GM21528 (cell line): ENCODE results near the gene TNFRSF9.
"Not testable (repeated sequence)": the region's sequence is repeated elsewhere in the genome, so short reads cannot be mapped to it uniquely, and the experiment has no call there.

Source experiments
- ATAC-seq: cut with Tn5 transposase; IDR thresholded peaks from one replicate; pipeline ENCODE4 v1.9.1; 2021; ENCODE audit warnings: mild to moderate bottlenecking, moderate library complexity; ENCODE audit not compliant: unreplicated experiment, low FRiP score

The TNFRSF9 gene

DNA sequence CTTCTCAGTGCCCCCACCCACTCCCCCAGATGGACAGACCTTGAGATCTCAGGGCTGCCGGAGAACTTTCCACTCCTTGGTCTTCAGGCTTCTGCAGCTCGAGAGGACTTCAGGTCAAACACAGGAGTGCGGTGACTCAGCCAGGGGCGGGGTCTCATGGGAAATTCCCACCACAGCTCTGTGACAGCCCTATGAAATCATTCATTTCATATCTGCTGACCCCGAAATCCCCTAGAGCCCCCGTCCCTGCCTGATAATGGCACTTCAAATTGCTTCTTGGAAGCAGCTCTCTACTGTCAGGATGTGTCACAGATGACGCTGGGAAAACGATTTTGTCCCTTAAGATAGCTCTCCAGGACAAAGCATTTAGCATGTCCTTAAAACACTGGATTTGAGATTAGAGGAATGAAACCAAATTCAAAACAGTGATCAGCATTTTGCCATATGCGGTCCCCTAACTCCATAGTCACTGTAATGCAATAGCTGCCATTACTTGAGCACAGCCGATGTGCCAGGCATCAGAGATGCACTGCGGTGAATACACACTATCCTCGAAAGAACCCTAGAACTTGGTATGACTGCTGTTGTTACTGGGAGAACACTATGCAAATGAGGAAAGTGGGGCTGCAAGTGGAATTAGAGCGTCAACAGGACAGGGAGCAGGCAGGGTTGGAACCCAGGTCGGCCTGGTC is at the start of gene TNFRSF9:
TSS of gene TNFRSF9 (minus strand) at position 95 of the 692 bp plus-strand sequence. CDS start 845 bp downstream, outside the sequence.
- ATAC-seq: no peak

DNA sequence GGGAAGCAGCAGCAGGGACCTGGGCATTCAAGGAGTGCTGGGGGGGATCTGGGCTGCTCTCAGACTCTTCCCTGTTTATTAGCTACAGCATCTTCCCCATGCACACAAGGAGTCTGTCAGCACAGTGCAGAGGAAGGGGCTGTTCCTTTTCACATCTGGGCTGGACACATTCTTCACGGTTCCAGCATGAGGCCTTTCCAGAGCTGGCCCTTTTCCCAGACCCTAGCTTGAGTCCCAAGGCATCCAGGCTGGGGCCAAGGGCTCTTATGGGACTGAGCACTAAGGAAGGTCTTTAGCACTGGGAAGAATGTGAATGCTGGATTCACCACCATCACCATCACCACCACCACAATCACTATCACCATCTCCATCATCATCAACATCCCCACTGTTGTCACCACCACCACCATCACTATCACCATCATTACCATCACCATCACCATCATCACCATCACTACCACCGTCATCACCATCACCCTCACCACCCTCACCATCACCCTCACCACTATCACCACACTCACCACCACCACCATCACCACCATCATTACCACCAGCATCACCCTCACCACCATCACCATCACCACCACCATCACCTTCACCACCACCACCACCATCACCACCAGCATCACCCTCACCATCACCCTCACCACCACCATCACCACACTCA is 49.3 kb upstream of the TNFRSF9 start:
- ATAC-seq: no peak

DNA sequence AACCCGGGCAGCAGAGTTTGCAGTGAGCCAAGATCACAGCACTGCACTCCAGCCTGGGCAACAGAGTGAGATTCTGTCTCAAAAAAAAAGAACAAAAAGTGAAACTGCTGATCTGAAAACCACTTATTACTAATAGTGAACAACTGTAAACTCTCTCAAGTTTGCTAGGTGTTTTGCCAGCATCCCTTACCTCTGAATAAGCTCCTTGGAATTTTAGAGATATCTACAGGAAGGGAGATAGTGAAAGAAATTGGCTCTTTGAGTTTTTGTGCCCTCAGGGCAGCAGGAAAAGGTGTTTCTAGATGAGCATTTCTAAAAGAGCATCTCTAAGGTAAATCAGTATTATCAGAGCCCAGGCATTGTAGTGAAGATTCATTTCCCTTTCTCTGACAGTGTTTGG is 47.9 kb upstream of the TNFRSF9 start:
- no peak for ATAC-seq

DNA sequence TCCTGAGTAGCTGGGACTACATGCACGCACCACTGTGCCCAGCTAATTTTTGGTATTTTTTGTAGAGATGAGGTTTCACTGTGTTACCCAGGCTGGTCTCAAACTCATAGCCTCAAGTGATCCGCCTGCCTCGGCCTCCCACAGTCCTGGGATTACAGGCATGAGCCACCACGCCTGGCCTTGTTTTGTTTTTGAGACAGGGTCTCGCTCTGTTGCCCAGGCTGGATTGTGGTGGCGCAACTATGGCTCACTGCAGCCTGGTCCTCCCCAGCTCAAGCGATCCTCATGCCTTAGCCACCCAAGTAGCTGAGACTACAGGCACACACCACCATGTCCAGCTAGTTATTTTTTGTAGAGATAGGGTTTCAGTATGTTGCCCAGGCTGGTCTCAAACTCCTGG is 46.9 kb upstream of the TNFRSF9 start:
- ATAC-seq: no peak

DNA sequence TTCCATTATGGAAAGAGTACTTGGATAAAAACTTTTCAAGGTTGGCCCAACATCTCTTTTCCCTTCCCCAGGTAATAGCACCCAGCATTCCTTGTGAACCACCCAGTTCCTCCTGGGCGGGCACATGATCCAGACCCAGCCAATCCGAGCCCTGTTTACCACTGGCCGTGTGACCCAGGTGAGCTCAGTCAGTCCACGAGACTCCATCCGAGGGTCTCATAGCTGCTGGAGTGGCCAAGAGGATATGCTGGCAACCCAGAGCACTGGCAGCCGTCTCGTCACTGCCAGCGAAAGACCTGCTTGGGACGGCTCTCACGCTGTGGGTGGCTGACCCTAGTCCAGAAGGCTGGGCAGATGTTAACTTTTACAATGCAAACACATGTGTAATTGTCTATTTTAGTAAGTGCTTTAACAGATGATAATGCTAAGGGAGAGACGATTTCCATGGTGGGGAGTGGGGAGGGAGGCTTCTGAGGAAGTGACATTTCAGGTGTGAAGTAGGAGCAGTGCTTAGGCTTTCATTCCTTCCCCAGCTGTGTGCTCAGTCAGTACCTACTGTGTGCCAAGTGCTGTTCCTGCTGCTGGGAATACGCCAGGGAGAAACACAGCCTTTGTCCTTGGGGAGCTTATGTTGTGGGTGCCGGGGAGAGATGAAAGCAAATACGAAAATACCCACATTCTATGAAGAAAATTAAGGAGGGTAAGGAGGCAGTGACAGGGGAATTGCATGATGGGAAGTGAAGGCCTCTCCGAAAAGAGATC is 45.4 kb upstream of the TNFRSF9 start:
- ATAC-seq: no peak

DNA sequence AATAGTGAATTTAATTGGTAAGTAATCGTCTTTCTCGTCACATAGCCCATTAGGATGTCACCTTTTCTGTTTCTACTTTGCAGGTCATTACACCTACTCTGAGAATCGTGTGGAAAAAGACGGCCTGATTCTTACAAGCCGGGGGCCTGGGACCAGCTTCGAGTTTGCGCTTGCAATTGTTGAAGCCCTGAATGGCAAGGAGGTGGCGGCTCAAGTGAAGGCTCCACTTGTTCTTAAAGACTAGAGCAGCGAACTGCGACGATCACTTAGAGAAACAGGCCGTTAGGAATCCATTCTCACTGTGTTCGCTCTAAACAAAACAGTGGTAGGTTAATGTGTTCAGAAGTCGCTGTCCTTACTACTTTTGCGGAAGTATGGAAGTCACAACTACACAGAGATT is 44.2 kb upstream of the TNFRSF9 start:
- no peak for ATAC-seq

DNA sequence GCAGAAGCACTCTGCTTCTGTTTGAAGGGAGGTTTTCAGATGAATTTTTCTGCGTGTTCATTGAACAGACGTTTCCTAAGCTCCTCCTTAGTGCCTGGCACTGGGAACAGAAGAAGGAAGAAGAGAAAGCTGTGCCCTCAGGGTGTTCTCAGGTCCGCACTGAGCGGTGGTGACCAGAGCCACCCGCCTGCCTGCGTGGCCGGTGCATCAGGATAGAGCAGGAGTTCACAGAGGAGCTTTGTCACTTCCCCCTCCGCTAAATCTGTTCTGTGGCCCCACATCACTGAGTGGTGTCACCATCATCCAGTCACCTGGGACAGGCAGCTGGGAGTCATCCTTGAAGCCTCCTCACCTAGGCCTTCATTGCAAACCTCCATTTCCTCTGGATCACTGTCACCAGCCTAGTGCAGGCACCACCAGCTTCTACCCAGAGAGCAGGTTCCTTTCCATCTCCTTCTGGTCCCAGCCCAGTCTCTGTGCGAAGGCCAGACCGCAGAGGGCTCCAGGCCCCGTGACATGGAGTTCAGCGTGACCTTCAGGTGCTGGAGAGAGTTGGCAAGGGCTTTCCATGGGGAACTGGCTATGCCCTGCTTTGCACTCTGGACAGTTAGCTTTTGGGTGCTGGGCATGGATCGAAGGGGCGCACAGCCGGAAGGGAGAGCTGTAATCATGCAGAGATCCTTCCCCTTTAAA is 42.6 kb upstream of the TNFRSF9 start:
- no peak for ATAC-seq

DNA sequence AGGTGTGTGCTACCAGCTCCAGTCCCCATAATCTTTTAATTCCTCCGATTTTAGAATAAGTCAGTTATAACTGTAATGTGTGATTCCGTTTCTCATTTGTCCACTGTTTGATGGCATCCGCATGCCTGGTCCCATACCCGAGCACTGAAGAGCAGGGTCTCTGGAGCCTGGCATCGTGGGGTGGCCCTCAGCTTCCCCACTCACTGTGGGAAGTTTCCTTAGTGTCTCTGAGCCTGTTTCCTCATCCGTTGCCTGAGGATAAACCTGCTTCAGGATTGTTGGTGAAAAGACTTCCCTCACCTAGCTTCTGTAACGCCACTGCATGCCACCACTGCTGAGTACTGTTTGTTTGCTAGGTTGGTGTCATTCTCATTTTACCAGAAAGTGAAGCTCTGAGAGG is 40.3 kb upstream of the TNFRSF9 start:
- ATAC-seq: no peak

DNA sequence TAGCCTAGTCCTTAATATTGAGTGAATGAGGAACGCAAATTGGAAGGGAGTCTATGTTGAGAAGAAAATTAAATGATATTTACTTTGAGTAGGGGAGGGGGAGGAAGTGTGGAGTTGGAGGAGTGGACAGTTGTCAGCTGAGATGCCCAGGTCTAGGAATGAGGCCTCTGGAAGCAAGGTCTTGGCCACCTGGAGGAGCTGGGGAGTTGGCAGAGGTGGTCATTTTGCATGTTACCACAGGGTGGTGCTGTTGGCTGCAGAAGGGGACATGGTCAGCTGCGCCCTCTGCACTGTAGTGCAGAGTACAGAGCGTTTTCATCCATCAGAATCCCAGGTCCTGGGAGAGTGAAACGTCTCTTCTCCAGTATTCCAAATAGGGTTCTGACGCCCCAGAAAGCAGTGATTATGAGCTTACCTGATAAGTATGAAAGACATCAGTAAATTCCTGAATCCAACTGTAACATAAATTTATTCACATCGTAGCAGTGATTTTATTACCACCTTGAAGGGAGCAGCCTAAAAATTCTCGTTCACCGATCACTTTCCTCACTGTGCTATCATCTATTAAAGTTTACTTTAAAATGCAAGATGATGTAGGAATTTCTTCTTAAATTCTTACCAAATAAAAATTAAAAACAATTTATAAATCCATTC is 34.7 kb upstream of the TNFRSF9 start:
- no peak for ATAC-seq

DNA sequence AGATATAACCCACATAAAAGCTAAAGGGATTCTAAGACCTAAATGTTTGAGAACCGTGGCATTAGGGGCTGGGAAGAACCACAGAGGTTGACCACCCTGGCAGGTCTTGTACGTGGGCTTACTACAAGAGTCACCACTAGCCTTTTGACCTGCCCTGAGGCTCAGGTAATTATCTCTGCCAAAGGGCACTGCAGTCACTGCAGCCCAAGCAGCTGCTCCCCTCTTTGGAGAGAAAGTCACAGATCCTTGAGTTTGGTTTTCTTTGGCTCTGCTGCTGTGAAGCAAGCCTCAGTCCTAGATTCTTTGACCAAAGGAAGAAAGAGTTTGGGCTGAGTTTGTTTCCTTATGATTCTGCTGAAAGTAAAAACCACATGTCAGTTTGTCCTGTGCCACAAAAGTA is 32.4 kb upstream of the TNFRSF9 start:
- ATAC-seq: no peak

DNA sequence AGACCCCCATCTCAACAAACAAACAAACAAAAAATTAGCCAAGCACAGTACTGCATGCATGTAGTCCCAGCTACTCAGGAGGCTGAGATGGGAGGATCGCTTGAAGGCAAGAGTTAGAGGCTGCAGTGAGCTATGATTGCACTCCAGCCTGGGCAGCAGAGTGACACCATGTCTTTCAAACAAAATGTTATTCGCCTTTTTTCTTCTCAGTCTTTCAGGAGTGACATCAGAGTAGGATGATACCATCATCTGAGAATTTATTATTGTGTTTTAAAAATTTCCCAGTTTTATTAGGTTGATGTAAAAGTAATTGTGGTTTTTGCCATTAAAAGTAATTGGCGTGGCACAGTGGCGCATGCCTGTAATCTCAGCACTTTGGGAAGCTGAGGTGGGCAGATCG is 31.6 kb upstream of the TNFRSF9 start:
- no peak for ATAC-seq

DNA sequence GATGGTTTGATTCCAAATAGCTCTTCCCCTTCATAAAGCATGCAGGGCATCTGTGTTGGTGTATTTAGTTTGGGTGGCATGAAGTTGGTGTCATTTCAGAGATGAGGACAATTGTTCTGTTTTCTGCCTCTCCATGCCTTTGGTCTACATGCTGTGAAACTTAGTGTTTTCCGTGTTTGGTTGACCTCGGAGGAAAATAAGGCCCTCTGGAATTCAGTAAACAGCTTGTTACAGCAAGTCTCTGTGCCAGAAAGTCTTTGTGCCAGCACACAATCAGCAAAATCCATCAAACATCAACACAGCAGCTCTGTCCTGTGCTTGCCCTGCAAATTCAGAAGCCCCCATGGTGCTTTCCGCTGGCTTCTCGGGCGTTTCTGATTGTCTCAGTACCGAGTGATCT is 30.4 kb upstream of the TNFRSF9 start:
- ATAC-seq: no peak

DNA sequence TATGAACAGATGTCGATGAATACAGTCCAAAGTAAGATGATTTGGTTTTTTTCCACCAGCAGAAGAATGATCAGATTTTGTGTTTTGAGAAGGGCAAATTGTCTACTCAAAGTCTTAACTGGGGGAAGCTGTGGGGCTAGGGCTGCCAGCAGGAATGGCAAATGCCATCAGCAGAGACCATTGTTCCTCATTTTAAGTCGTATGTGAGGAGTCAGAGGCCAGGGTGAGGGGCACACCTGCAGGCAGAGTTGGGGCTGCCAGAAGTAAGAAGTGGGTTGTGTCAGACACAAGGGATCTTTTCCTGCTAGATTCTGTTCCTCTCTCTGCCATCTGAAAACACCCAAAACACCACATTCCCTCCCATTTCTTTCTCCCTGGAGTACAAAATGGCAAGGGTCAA is 29.6 kb upstream of the TNFRSF9 start:
- ATAC-seq: no peak

DNA sequence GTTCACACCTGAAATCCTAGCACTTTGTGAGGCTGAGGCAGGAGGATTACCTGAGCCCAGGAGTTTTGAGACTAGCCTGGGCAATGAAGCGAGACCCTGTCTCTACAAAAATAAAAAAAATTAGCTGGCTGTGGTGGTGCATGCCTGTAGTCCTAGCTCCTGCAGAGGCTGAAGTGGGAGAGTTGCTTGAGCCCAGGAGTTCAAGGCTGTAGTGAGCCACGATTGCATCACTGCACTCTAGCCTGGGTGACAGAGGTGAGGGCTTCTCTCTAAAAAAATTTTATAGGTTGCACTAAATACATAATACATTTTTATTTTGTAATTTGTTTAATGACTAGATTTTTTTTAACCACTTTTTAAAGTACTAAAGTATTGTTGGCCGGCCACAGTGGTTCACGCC is 27.0 kb upstream of the TNFRSF9 start:
- ATAC-seq: no peak

DNA sequence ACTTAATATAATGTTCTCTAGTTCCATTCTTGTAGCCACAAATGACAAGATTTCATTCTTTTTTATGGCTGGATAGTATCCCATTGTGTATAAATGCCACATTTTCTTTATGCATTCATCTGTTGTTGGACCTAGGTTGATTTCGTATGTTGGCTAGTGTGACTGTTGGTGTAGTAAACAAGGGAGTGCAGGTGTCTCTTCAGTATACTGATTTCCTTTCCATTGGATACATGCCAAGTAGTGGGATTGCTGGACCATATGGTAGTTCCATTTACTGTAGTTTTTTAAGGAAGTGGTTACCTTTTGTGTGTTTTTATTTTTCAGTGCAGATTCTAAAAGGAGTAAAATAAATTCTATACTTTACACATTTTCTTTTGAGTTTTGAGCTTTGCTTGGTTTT is 26.6 kb upstream of the TNFRSF9 start:
- ATAC-seq: no peak

DNA sequence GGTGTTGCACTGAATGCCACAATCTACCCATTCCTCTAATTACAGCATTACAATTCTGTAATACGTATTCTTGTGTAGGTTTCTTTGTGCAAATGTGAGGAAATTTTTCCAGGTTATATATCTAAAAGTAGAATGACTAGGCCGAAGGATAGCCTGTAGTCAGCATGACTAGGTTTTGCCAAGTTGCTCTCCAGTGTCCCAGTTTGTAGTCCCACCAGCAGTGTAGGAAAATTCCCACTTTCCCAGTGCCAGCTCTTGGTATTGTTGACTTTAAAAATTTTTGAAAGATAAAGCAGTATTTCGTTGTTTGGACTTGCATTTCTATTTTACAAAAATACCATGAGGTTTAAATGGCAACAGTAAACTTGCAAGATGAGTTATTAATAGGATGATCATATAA is 23.8 kb upstream of the TNFRSF9 start:
- ATAC-seq: no peak

DNA sequence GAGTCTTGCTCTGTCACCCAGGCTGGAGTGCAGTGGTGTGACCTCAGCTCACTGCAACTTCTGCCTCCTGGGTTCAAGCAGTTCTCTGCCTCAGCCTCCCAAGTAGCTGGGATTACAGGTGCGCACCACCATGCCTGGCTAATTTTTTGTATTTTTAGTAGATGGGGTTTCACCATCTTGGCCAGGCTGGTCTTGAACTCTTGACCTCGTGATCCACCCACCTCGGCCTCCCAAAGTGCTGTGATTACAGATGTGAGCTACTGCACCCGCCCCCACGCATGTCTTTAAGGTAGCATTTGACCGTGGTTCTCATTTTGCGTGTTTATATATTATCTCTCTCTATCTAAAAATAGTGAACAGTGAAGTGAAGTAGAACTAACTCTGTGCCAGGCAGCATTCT is 23.2 kb upstream of the TNFRSF9 start:
- not testable (repeated sequence) for ATAC-seq

DNA sequence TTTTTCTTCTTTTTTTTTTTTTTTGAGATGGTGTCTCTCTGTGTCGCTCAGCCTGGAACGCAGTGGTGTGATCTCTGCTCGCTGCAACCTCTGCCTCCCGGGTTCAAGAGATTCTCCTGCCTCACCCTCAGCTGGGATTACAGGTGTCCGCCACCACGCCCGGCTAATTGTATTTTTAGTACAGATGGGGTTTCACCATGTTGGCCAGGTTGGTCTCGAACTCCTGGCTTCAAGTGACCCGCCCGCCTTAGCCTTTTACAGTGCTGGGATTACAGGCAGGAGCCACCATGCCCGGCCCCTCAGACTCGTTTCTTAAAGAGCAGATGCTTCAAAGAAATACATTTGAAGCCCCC is 22.7 kb upstream of the TNFRSF9 start:
- ATAC-seq: not testable (repeated sequence)

DNA sequence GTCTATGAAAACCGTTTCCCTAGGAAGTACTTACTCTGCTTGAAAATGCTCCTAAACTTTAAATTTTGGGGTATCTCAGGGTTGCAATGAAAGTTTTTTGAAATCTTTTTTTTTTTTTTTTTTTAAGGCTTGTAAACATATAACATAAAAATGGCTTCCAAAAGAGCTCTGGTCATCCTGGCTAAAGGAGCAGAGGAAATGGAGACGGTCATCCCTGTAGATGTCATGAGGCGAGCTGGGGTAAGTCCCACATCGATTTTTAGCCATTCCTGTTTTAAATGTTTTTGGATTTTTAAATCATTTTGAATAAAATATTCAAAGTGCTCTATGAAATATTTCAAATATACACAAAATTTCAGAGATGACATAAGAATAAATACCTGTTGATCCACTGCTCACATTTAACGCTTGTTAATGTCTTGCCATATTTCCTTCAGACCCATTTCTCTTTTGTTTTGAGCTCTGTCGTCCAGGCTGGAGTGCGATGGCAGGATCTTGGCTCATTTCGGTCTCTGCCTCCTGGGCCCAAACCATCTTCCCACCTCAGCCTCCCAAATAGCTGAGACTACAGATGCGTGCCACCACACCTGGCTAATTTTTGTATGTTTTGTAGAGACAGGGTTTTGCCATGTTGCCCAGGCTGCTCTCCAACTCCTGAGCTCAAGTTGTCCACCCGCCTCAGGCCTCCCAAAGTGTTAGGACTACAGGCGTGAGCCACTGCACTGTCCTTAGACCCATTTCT is 22.2 kb upstream of the TNFRSF9 start:
- no peak for ATAC-seq

DNA sequence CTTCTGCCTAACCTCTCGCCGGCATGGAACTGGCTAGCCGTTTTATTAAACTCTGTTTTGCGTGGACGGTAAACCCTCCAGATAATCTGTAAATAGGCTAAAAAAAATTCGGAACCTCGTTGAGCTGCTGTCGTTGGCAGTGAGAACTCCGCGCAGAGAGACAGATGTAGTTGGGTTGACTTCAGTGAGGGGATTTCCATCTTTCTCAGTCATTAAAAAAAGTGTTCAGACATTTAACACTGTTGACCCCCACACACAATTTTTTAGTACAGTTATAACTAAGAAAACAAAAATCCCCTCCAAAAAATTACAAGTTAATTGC is 21.3 kb upstream of the TNFRSF9 start:
- peak; percentile 6 for ATAC-seq
